DND-41 (cell line): ENCODE results near the gene MRLN.

ENCODE experiments used
- CTCF ChIP-seq: IDR thresholded peaks from 2 replicates; pipeline ENCODE4 v1.5.1; 2012; ENCODE audit warnings: borderline replicate concordance, low read length, moderate library complexity, mild to moderate bottlenecking; ENCODE audit not compliant: poor library complexity, severe bottlenecking; ENCODE audit errors: extremely low read depth
- EZH2 ChIP-seq: IDR thresholded peaks from 3 replicates; pipeline ENCODE4 v1.6.1; 2012; ENCODE audit warnings: borderline replicate concordance, low read depth, mild to moderate bottlenecking, moderate library complexity, low read length, inconsistent platforms; ENCODE audit not compliant: severe bottlenecking

- no peak for TF ChIP-seq CTCF
- no peak for TF ChIP-seq EZH2
Measured at GRCh38 chr10:59762505-59762904, 9.2 kb upstream of the MRLN start.
